NB4 (cell line): Measurements from ENCODE around the gene ANKRA2.

Experiments
- MYC ChIP-seq: IDR thresholded peaks from 2 replicates; pipeline ENCODE4 v1.6.1; 2011; ENCODE audit warnings: low read depth, low read length
- POLR2A ChIP-seq: IDR thresholded peaks from 2 replicates; pipeline ENCODE4 v1.6.1; 2011; ENCODE audit warnings: mild to moderate bottlenecking; ENCODE audit not compliant: insufficient read length; ENCODE audit errors: extremely low read depth
- TF ChIP-seq, protein P1 (sequence below): IDR thresholded peaks from one replicate; pipeline ENCODE4 v1.5.1; 2012; ENCODE audit warnings: low read depth, low read length

- no peak for TF ChIP-seq MYC
- TF ChIP-seq, protein P1, sequence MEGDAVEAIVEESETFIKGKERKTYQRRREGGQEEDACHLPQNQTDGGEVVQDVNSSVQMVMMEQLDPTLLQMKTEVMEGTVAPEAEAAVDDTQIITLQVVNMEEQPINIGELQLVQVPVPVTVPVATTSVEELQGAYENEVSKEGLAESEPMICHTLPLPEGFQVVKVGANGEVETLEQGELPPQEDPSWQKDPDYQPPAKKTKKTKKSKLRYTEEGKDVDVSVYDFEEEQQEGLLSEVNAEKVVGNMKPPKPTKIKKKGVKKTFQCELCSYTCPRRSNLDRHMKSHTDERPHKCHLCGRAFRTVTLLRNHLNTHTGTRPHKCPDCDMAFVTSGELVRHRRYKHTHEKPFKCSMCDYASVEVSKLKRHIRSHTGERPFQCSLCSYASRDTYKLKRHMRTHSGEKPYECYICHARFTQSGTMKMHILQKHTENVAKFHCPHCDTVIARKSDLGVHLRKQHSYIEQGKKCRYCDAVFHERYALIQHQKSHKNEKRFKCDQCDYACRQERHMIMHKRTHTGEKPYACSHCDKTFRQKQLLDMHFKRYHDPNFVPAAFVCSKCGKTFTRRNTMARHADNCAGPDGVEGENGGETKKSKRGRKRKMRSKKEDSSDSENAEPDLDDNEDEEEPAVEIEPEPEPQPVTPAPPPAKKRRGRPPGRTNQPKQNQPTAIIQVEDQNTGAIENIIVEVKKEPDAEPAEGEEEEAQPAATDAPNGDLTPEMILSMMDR: no peak
- TF ChIP-seq POLR2A: no peak
These were observed 58.9 kb downstream of the ANKRA2 start for GRCh38 chr5:73506459-73506955.
